Common myeloid progenitor, CD34-positive (primary cell): ENCODE data around the gene TPSG1.

Source experiments
- CTCF ChIA-PET: fragments of 350-600 bp; sonication (Branson Sonifier 250); formaldehyde crosslinking; loops from one replicate; lab custom pipeline; 2021; ENCODE audit warnings: antibody characterized with exemption; lab: Charles Lee
- POLR2A ChIA-PET: fragments of 350-600 bp; sonication (Branson Sonifier 250); formaldehyde crosslinking; loops from one replicate; lab custom pipeline; 2021; ENCODE audit warnings: antibody characterized with exemption; lab: Charles Lee
- DNase-seq, 3 donors: peaks; one replicate each; pipeline versions ENCODE4 v3.0.0 to v3.0.0-alpha.2; 2013
- H3K27ac ChIP-seq, 2 experiments: 1 replicate in 1 of 2; 2 replicates in 1 of 2; pipeline ENCODE4 v1.7.0; 2013; ENCODE audit warnings: inconsistent platforms in 2 of 2, low read length in 2 of 2, mild to moderate bottlenecking in 2 of 2, low read depth in 1 of 2, moderate library complexity in 1 of 2; ENCODE audit not compliant: severe bottlenecking in 2 of 2, insufficient read depth in 1 of 2, poor library complexity in 1 of 2
- H3K27me3 ChIP-seq, 5 experiments: replicated peaks in 2 of 5; 1 replicate in 3 of 5; 2 replicates in 2 of 5; pipeline versions ENCODE4 v1.6.1 to v1.7.0; 2013; ENCODE audit warnings: low read length in 4 of 5, mild to moderate bottlenecking in 2 of 5, moderate library complexity in 2 of 5, inconsistent platforms in 1 of 5; ENCODE audit not compliant: insufficient read depth in 5 of 5, control insufficient read depth in 4 of 5
- H3K36me3 ChIP-seq, 4 experiments: 1 replicate in 2 of 4; 2 replicates in 2 of 4; pipeline versions ENCODE4 v1.6.1 to v1.7.0; 2013; ENCODE audit warnings: low read length in 3 of 4, control low read depth in 1 of 4, mild to moderate bottlenecking in 1 of 4; ENCODE audit not compliant: control insufficient read depth in 4 of 4, insufficient read depth in 4 of 4
- H3K4me1 ChIP-seq, 4 experiments: 1 replicate in 3 of 4; 2 replicates in 1 of 4; pipeline versions ENCODE4 v1.6.1 to v1.7.1; 2013; ENCODE audit warnings: low read length in 3 of 4, mild to moderate bottlenecking in 3 of 4, control low read depth in 1 of 4, inconsistent platforms in 1 of 4, moderate library complexity in 1 of 4; ENCODE audit not compliant: control insufficient read depth in 4 of 4, insufficient read depth in 4 of 4; ENCODE audit errors: control extremely low read depth in 1 of 4
- H3K4me3 ChIP-seq, 7 experiments: 1 replicate in 4 of 7; 2 replicates in 3 of 7; pipeline versions ENCODE4 v1.5.1 to v1.7.0; 2013; ENCODE audit warnings: mild to moderate bottlenecking in 7 of 7, low read length in 6 of 7, moderate library complexity in 6 of 7, inconsistent platforms in 2 of 7, low read depth in 2 of 7, control low read depth in 1 of 7; ENCODE audit not compliant: insufficient read depth in 4 of 7, control insufficient read depth in 1 of 7; ENCODE audit errors: extremely low read depth in 1 of 7
- H3K9me3 ChIP-seq, 5 experiments: 1 replicate in 4 of 5; 2 replicates in 1 of 5; pipeline versions ENCODE4 v1.6.1 to v1.7.1; 2013; ENCODE audit warnings: low read length in 4 of 5, mild to moderate bottlenecking in 2 of 5, inconsistent platforms in 1 of 5, low read depth in 1 of 5, moderate library complexity in 1 of 5; ENCODE audit not compliant: control insufficient read depth in 4 of 5, insufficient read depth in 2 of 5; ENCODE audit errors: control extremely low read depth in 1 of 5
- WGBS: methylation state at CpG from one replicate; pipeline ENCODE4 v1.1.5; 2013; ENCODE audit not compliant: insufficient coverage; 5-methylcytosine and 5-hydroxymethylcytosine counted together

The TPSG1 gene

DNA sequence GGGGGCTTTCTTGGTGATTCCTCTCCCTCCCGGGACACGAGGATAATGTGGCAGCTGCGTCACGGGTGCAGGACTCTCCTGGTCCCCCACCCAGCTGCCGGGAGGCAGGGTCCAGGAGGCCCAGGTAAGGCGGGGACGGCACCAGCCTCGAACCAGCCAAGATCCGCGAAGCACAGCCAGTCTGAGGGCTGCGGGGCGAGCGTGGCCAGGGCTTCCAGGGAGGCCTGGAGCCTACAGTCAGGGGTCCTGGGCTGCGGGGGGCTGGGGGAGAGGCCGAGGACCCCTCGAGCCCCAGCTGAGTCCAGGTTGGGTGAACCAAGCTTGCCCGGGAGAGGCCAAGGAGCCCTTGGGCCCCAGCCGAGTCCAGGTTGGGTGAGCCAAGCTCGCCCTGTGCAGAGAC is 40.8 kb upstream of the TPSG1 start:
- ChIA-PET POLR2A (no interaction called here), CTCF (no interaction called here)
- Histone ChIP-seq H3K4me3 (no peak overlapping the region), H3K27ac (no peak overlapping the region), H3K36me3 (no peaks in the 10 kb centered on the region), H3K9me3 (no peaks in the 10 kb centered on the region), H3K4me1 (no peaks in the 10 kb centered on the region), H3K27me3 (peaks cover 0 to 24% (median 6%) of the 10 kb centered on the region in 5 experiments)
- 92% methylated on average over 17 of the region's 19 CpGs for WGBS
- no peak for DNase-seq

DNA sequence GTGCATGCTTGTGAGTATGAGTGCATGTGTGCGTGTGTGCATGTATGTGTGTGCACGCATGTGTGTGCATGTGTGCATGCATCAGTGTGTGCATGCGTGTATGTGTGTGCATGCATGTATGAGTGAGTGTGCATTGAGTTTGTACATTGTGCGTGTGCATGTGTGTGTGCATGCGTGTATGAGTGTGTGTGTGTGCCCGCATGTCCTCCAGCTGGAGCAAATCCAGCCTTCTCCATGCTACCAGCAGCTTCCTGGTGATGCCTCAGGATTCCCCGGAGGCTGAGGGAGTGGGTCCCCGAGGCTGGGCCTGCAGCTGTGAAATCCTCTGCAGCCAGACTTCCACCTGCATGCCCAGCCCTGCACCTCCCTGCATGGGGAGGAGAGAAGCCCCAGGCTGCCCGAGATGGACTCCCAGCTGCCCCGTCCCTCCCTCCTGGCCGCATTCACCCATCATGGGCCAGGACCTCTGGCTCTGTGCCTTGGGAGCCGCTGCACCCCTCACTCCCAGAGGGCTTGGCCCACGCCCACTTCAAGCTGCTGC is 40.1 kb upstream of the TPSG1 start:
- no peak overlapping the region for H3K4me3 ChIP-seq
- ChIA-PET CTCF (no interaction called here), POLR2A (no interaction called here)
- H3K27ac ChIP-seq: no peak overlapping the region
- DNase-seq: no peak
- H3K9me3 ChIP-seq: no peaks in the 10 kb centered on the region
- 92% methylated on average over 5 of the region's 13 CpGs for WGBS
- no peaks in the 10 kb centered on the region for H3K4me1 ChIP-seq
- no peaks in the 10 kb centered on the region for H3K36me3 ChIP-seq
- peaks cover 0 to 31% (median 10%) of the 10 kb centered on the region in 5 experiments for H3K27me3 ChIP-seq

DNA sequence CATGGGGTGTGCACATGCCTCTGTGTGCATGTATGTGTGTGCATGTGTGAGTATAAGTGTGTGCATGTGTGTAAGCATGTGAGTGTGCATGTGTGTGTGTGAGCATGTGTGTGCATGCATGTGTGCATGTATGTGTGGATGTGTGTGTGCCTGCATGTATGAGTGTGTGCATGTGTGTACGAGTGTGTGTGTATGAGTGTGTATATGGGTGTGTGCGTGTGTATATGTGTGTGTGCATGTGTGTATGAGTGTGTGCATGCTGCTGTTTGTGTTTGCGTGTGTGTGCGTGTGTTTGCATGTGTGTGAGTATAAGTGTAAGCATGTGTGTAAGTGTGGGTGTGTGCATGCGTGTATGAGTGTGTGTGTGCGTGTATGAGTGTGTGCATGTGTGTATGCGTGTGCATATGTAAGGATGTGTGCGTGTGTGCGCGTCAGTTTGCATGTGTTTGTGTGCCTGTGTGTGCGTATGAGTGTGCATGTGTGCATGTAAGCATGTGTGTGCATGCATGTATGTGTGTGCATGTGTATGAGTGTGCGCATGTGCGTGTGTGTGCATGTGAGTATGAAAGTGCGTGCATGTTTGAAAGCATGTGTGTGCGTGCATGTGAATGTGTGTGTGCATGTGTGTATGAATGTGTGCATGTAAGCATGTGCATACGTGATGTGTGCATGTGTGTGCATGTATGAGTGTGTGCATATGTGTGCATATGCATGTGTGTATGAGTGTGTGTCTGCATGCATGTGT is 39.4 kb upstream of the TPSG1 start:
- ChIA-PET CTCF (no interaction called here), POLR2A (no interaction called here)
- no peaks in the 10 kb centered on the region for H3K9me3 ChIP-seq
- WGBS: 93% methylated on average over 15 of the region's 16 CpGs
- H3K27ac ChIP-seq: no peak overlapping the region
- no peak for DNase-seq
- no peaks in the 10 kb centered on the region for H3K36me3 ChIP-seq
- H3K4me3 ChIP-seq: no peak overlapping the region
- peaks cover 0 to under 1% (median 0%) of the 10 kb centered on the region in 4 experiments for H3K4me1 ChIP-seq
- peaks cover 0 to 37% (median 17%) of the 10 kb centered on the region in 5 experiments for H3K27me3 ChIP-seq

DNA sequence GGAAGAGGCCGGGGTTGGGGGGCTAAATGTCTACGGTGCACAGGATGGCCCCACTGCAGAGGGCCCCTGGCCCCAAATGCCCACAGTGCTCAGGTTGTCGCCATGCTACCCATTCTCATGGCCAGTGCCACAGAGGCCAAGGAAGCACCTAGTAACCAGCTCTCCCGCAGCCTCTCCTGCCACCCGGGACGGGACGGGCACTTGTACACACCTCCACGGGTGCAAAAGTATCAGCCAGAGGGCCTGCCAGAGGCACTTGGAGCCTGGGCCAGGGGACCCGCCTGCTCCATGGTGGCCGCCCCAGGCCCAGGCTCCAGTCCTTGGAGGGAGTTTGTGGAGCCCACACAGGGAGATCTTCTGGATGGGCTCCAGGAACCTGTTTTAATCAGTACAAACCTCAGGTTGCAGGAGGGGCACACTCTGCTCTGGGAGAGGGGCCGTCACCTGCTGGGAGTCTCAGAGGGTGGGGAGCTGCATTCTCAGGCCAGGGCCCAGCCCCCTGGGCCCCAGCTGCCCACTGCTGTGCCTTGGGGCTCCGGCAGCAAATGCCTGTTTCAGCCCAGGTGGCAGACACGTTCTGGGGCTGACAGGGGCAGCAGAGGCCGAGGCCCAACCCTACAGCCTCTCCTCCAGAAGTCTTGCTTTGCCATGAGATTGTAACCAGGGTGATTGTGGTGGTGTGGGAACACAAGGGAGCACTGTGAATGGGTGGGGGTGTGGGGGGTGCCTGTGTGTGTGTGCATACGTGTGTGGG is 38.7 kb upstream of the TPSG1 start:
- 87% methylated on average over 15 of the region's 15 CpGs for WGBS

DNA sequence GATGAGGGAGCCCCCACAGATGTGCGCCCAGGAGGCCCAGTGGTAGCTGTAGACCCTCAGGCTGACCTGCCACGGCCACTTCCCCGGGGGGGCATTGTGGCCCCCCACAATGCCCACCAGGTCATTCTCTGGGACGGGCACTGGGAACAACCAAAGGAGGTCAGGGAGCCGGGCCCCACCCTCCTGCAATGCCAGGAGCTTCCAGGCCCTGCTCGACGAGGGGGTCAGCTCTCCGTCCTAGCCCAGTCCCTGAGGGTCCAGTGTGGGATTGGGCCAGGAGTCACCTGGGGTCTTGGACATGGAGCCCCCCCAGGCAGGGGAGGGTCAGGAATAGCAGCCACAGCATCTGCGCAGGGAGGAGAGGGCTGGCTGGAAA is 37.8 kb upstream of the TPSG1 start:
- Histone ChIP-seq H3K27me3 (peaks cover 0 to 47% (median 17%) of the 10 kb centered on the region in 5 experiments), H3K4me1 (peaks cover 0 to 8% (median 2%) of the 10 kb centered on the region in 4 experiments), H3K4me3 (no peak overlapping the region), H3K27ac (no peak overlapping the region), H3K36me3 (no peaks in the 10 kb centered on the region), H3K9me3 (no peaks in the 10 kb centered on the region)
- CTCF ChIA-PET: no interaction called here
- 95% methylated on average over 9 of the region's 9 CpGs for WGBS
- POLR2A ChIA-PET: no interaction called here
- DNase-seq: no peak

More for the DNA sequence above, 38.7 kb upstream of the TPSG1 start:
- Histone ChIP-seq H3K4me3 (no peak overlapping the region), H3K36me3 (no peaks in the 10 kb centered on the region), H3K27me3 (peaks cover 0 to 45% (median 17%) of the 10 kb centered on the region in 5 experiments), H3K4me1 (peaks cover 0 to 8% (median 2%) of the 10 kb centered on the region in 4 experiments), H3K27ac (no peak overlapping the region), H3K9me3 (no peaks in the 10 kb centered on the region)
- DNase-seq: peak in 1 of 3 donors; percentile 50
- ChIA-PET POLR2A (no interaction called here), CTCF (no interaction called here)

DNA sequence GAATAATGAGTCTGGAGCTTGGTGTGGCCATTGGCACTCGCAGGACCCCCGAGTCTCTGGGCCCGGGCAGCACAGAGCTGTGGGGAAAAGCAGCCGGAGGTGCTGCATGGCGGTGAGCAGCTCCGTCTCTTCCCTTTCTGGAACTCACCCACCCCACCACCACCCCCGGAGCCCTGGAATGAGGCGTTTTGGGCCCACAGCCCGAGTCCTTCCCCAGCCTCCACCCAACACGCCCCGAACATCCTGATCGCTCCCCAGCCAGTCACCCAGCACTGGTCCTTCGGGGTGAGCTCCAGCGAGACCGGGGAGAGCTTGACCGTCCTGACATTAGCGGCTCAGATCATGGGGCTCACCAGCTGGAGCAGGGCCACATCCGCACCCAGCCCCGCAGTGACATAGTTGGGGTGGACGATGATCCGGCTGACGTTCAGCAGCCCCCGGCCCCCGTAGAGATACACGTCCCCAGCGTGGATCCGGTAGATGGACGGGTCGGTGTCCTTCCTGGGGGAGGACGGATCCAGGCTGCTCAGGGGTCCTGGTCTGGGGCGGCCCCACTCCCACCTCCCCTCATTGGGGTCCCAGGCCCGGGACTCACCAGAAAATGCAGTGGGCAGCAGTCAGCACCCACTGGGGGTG is 37.3 kb upstream of the TPSG1 start:
- Histone ChIP-seq H3K27me3 (peaks cover 0 to 52% (median 17%) of the 10 kb centered on the region in 5 experiments), H3K4me1 (peaks cover 0 to 8% (median 2%) of the 10 kb centered on the region in 4 experiments), H3K9me3 (no peaks in the 10 kb centered on the region), H3K4me3 (no peak overlapping the region), H3K36me3 (no peaks in the 10 kb centered on the region), H3K27ac (no peak overlapping the region)
- DNase-seq: no peak
- 89% methylated on average over 21 of the region's 32 CpGs for WGBS
- ChIA-PET POLR2A (no interaction called here), CTCF (interaction anchor here (1.6 kb wide), 1 partner anchor 80 kb away, joined by 3 read pairs; no protein-coding TSS in a partner anchor)
